ENCODE data around the gene PPP1R7.
A peak's percentile ranks its signal among the peaks of the same experiment; 100 is the strongest.

Gene PPP1R7

DNA sequence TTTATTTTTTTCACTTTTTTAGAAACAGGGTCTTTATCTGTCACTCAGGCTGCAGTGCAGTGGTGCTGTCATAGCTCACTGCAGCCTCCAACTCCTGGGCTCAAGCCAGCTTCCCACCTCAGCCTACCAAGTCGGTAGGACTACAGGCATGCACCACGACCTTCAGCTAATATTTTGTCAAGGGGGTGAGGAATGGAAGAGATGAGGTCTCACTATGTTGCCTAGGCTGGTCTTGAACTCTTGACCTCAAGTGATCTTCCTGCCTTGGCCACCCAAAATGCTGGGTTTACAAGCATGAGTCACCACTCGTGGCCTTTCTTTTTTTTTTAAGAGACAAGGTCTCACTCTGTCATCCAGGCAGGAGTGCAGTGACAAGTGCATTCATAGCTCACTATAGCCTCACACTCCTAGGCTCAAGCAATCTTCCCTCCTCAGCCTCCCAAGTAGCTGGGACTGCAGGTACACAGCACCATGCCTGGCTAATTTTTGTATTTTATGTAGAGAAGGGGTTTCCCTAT, 13.4 kb downstream of the PPP1R7 start:
- DNase-seq (ENCODE audit: low spot score) = no peak
- TF ChIP-seq, protein P1, sequence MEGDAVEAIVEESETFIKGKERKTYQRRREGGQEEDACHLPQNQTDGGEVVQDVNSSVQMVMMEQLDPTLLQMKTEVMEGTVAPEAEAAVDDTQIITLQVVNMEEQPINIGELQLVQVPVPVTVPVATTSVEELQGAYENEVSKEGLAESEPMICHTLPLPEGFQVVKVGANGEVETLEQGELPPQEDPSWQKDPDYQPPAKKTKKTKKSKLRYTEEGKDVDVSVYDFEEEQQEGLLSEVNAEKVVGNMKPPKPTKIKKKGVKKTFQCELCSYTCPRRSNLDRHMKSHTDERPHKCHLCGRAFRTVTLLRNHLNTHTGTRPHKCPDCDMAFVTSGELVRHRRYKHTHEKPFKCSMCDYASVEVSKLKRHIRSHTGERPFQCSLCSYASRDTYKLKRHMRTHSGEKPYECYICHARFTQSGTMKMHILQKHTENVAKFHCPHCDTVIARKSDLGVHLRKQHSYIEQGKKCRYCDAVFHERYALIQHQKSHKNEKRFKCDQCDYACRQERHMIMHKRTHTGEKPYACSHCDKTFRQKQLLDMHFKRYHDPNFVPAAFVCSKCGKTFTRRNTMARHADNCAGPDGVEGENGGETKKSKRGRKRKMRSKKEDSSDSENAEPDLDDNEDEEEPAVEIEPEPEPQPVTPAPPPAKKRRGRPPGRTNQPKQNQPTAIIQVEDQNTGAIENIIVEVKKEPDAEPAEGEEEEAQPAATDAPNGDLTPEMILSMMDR (IDR thresholded peaks at IDR 0.05) = no peak

DNA sequence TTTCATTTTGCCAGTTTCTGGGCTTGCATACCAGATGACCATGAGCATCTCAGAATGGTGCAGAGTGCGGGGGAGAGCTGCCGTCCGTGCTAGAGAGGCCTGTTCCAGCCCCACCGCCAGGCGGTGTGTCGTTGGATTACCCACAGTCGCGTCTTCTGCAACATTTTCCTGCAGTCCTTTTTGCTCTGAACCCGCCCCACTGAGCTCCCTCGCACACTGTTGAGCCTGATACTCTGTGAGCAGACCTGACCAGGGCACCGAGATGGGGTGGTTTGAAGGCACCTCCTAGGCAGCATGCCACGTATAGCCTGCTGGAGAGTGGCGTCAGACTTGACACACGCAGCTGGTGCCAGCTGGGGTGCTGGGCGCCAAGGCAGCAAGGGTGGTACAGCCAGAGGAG, 18.1 kb downstream of the PPP1R7 start:
- Histone ChIP-seq H3K27ac (no peak overlapping the region), H3K4me3 (no peak overlapping the region)
- TF ChIP-seq, protein P1 (IDR thresholded peaks at IDR 0.05) = no peak
- DNase-seq (ENCODE audit: low spot score) = no peak

More for the DNA sequence above, 13.4 kb downstream of the PPP1R7 start:
- H3K27ac ChIP-seq = no peak overlapping the region
- no peak overlapping the region for H3K4me3 ChIP-seq

DNA sequence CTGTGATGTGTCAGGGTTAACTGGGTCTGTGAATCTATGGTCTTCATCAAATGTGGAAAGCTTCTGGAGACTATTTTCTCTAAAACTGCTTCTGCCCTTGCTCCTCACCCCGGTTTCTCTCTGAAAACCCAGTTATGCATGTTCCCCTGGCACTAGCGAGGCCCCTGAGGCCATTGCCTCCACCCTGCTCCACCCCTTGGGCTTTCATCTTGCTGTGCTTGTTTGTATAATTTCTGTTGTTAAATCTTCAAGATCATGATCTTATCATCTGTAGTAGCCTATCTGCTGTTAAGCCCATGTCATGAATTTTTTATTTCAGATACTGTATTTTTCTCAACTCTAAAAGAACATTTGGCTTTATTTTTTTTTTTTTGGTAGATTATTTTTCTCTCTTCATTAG, 23.3 kb downstream of the PPP1R7 start:
- Histone ChIP-seq H3K27ac (no peak overlapping the region), H3K4me3 (no peak overlapping the region)
- DNase-seq (ENCODE audit: low spot score) = no peak
- TF ChIP-seq, protein P1 (IDR thresholded peaks at IDR 0.05) = no peak

DNA sequence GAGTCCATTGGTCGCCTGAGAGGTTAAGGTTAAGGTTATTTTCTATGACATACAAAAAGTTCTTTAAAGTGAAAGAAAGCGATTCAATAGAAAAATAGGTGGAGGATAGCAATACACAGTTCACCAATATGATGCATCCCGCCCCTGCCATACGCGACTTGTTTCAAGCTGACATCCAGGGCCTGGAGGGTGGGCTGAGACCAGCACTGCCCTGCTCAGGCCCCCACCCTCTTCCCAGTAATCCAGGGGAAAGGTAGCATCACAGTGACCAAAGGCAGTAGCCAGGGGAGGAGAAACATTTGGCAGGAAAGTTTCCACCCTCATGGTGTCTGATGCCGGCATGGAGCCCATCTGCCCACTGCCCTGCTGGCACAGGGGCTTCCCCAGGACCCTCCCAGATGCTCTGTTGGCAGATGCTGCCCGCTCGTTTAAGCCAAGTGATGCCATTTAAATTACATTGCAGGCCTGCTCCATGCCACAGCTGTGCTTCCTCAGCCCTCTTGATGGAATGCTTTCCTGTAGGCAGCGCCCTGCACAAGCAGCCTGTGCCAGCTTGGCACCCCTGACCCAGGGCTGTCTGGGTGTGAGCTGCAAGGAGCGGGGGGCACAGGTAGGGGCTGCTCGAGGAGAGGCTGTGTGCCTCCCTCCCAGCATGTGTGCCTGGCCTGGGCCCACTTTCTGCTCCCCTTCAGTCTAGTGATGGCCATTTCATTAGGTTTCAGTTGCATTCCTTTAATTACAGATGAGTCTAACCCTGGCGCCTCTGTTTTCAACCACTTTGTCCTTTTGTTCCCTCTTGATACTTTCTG, 27.5 kb downstream of the PPP1R7 start:
- Histone ChIP-seq H3K4me3 (no peak overlapping the region), H3K27ac (no peak overlapping the region)
- TF ChIP-seq, protein P1 (IDR thresholded peaks at IDR 0.05) = no peak
- no peak for DNase-seq (ENCODE audit: low spot score)

DNA sequence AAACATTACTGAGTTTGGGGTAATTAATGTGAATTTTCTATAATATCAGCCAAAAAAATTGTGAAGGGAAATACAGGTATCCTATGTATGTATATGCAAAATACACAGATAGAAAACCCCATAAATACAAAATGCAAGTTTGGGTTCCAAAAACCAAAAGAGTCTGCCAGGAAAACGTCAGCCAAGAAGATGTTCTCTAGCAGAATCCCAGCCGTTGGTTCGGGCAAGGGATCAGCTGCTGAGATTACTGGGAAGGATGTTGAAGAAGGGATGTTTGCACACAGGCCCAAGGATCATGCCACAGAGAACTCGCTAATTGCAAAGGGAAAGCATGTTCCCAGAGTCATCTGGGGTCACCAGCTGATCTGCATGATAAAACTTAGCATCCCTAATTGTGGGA, 28.7 kb downstream of the PPP1R7 start:
- no peak overlapping the region for H3K27ac ChIP-seq
- TF ChIP-seq, protein P1 (IDR thresholded peaks at IDR 0.05) = no peak
- no peak for DNase-seq (ENCODE audit: low spot score)
- H3K4me3 ChIP-seq = no peak overlapping the region

DNA sequence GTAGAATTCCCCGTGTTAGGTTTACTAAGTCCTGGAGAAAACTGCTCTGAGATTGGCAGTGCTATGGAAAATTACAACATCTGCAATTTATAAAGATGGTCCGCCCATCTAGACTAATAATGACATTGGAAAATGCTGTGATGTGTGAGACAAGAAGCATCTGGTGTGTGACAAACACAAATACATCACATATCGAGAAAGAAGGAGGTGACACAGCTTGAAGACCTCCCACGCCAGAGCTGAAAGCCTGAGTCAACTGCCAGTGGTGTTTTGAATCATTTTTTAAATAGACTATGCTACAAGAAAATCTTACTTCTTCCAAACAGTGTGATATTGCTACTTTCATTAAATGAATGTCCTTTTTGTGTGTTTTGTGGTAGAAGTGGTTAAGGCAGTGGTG, 29.6 kb downstream of the PPP1R7 start:
- Histone ChIP-seq H3K4me3 (no peak overlapping the region), H3K27ac (no peak overlapping the region)
- no peak for DNase-seq (ENCODE audit: low spot score)
- TF ChIP-seq, protein P1 (IDR thresholded peaks at IDR 0.05) = no peak

DNA sequence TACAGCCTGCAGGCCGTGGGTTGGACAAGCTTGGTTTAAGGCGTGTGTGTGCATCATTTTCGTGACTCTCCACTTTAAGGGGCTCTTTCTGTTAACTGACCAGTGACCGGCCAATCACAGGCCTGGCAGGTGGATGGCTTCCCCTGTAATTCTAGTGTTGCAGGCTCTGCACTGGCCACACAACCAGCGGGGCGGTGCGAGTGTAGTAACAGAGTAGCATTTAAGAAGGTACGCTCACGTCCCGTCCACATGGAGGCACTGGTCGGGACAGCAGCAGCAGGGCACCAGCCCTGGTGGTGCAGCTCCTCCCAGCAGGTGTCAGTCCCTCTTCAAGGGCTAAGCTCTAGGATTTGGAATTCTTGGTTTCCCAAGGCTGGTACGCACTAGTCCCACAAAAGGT, 30.2 kb downstream of the PPP1R7 start:
- DNase-seq (ENCODE audit: low spot score) = peak; percentile 71
- Histone ChIP-seq H3K27ac (no peak overlapping the region), H3K4me3 (no peak overlapping the region)
- TF ChIP-seq, protein P1 (IDR thresholded peaks at IDR 0.05) = no peak
